Neutrophil (primary cell): Measurements from ENCODE around the gene CYSRT1.

Source experiments
- H3K27ac ChIP-seq: fragments of 200-600 bp; sonication (generic); 2 replicates; pipeline ENCODE4 v1.5.1; 2016; ENCODE audit warnings: mild to moderate bottlenecking, moderate library complexity
- H3K27me3 ChIP-seq: fragments of 200-600 bp; sonication (generic); 2 replicates; pipeline ENCODE4 v1.6.0; 2016; ENCODE audit warnings: mild to moderate bottlenecking
- H3K36me3 ChIP-seq: fragments of 200-600 bp; sonication (generic); 2 replicates; pipeline ENCODE4 v1.5.1; 2017
- H3K4me1 ChIP-seq, 2 experiments: fragments of 200-600 bp in 1 of 2; sonication (generic) in 1 of 2; 1 replicate in 1 of 2; 2 replicates in 1 of 2; pipeline versions ENCODE4 v1.5.1 to v1.6.1; 2013 to 2016; ENCODE audit warnings: low read depth in 1 of 2, low read length in 1 of 2, mild to moderate bottlenecking in 1 of 2, moderate library complexity in 1 of 2; ENCODE audit not compliant: control insufficient read depth in 1 of 2, insufficient read depth in 1 of 2
- H3K4me3 ChIP-seq, 2 experiments: fragments of 200-600 bp in 1 of 2; sonication (generic) in 1 of 2; 1 replicate in 1 of 2; 2 replicates in 1 of 2; pipeline ENCODE4 v1.5.1; 2013 to 2016; ENCODE audit warnings: low read depth in 1 of 2, low read length in 1 of 2, mild to moderate bottlenecking in 1 of 2, moderate library complexity in 1 of 2
- H3K9me3 ChIP-seq: fragments of 200-600 bp; sonication (generic); 2 replicates; pipeline ENCODE4 v1.5.1; 2016
- CTCF ChIP-seq: fragments of 200-600 bp; sonication (generic); IDR thresholded peaks from 2 replicates; pipeline ENCODE4 v1.5.1; 2016; ENCODE audit warnings: antibody characterized with exemption

Gene CYSRT1

GRCh38 chr9:137250329-137251193, 25.6 kb downstream of the CYSRT1 start:
- H3K36me3 ChIP-seq, result no peaks in the 10 kb centered on the region
- H3K27me3 ChIP-seq, result no peaks in the 10 kb centered on the region
- H3K27ac ChIP-seq, result no peak overlapping the region
- H3K4me3 ChIP-seq, result no peak overlapping the region
- no peaks in the 10 kb centered on the region for H3K9me3 ChIP-seq
- TF ChIP-seq CTCF, result no peak
- peaks cover 9 to 13% of the 10 kb centered on the region in 2 experiments for H3K4me1 ChIP-seq

GRCh38 chr9:137251194-137251461, 26.2 kb downstream of the CYSRT1 start, which contains the start of gene STPG3:
Gene STPG3 (plus strand): TSS chr9:137251286. CDS start chr9:137251287, 1 bp downstream.
- no peaks in the 10 kb centered on the region for H3K9me3 ChIP-seq
- H3K27me3 ChIP-seq, result no peaks in the 10 kb centered on the region
- H3K36me3 ChIP-seq, result no peaks in the 10 kb centered on the region
- H3K27ac ChIP-seq, result no peak within 1 kb of the TSS
- no peak for TF ChIP-seq CTCF
- H3K4me3 ChIP-seq, result no peak within 1 kb of the TSS
- peaks cover 14 to 19% of the 10 kb centered on the region in 2 experiments for H3K4me1 ChIP-seq

- H3K4me3 ChIP-seq, result no peak overlapping the region
- H3K9me3 ChIP-seq, result no peaks in the 10 kb centered on the region
- peaks cover 5% of the 10 kb centered on the region for H3K36me3 ChIP-seq
Measured at GRCh38 chr9:137251490-137252268, 26.7 kb downstream of the CYSRT1 start.

GRCh38 chr9:137252555-137253506, 27.9 kb downstream of the CYSRT1 start:
- Histone ChIP-seq H3K9me3 (no peaks in the 10 kb centered on the region), H3K27me3 (no peaks in the 10 kb centered on the region), H3K4me3 (no peak overlapping the region), H3K27ac (no peak overlapping the region), H3K36me3 (peaks cover 10% of the 10 kb centered on the region), H3K4me1 (peaks cover 24 to 27% of the 10 kb centered on the region in 2 experiments)
- no peak for TF ChIP-seq CTCF

More at GRCh38 chr9:137251490-137252268, 26.7 kb downstream of the CYSRT1 start:
- H3K27me3 ChIP-seq, result no peaks in the 10 kb centered on the region
- no peak for TF ChIP-seq CTCF
- peaks cover 20 to 24% of the 10 kb centered on the region in 2 experiments for H3K4me1 ChIP-seq
- no peak overlapping the region for H3K27ac ChIP-seq
